Neuronal stem cell (in vitro differentiated cells): ENCODE data around the gene GTPBP4.
A peak's percentile ranks its signal among the peaks of the same experiment; 100 is the strongest.

Experiments used
- DNase-seq: peaks from one replicate; pipeline ENCODE4 v3.0.0-alpha.2; 2013; ENCODE audit warnings: low spot score
- H2AFZ ChIP-seq: one replicate; pipeline ENCODE4 v1.6.1; 2013; ENCODE audit warnings: mild to moderate bottlenecking, low read length, inconsistent platforms
- H2AK5ac ChIP-seq: 2 replicates; pipeline ENCODE4 v1.6.1; 2013; ENCODE audit warnings: low read depth, mild to moderate bottlenecking, inconsistent platforms, low read length, moderate library complexity, mixed read lengths
- H2BK120ac ChIP-seq: 2 replicates; pipeline ENCODE4 v1.6.1; 2013; ENCODE audit warnings: low read depth, mild to moderate bottlenecking, inconsistent platforms, low read length, moderate library complexity, mixed read lengths
- H2BK12ac ChIP-seq: one replicate; pipeline ENCODE4 v1.6.1; 2013; ENCODE audit warnings: low read length, inconsistent platforms
- H2BK15ac ChIP-seq: 2 replicates; pipeline ENCODE4 v1.6.1; 2013; ENCODE audit warnings: mild to moderate bottlenecking, low read length, inconsistent platforms, mixed read lengths
- H2BK5ac ChIP-seq: one replicate; pipeline ENCODE4 v1.6.1; 2013; ENCODE audit warnings: inconsistent platforms, mild to moderate bottlenecking, low read length, moderate library complexity
- H3K14ac ChIP-seq: one replicate; pipeline ENCODE4 v1.6.1; 2013; ENCODE audit warnings: low read length, inconsistent platforms
- H3K18ac ChIP-seq: 2 replicates; pipeline ENCODE4 v1.6.1; 2013; ENCODE audit warnings: low read length, inconsistent platforms
- H3K23ac ChIP-seq: 2 replicates; pipeline ENCODE4 v1.6.1; 2013; ENCODE audit warnings: low read depth, mild to moderate bottlenecking, mixed read lengths, low read length, inconsistent platforms; ENCODE audit not compliant: poor library complexity
- H3K27ac ChIP-seq: replicated peaks from 3 replicates; pipeline ENCODE4 v1.5.1; 2013; ENCODE audit warnings: low read length, inconsistent platforms
- H3K27me3 ChIP-seq, 3 experiments: 2 replicates each; pipeline ENCODE4 v1.6.1; 2013; ENCODE audit warnings: low read length in 3 of 3, mild to moderate bottlenecking in 2 of 3, inconsistent platforms in 1 of 3, low read depth in 1 of 3, mixed read lengths in 1 of 3, moderate library complexity in 1 of 3; ENCODE audit not compliant: control insufficient read depth in 3 of 3, insufficient read depth in 3 of 3
- H3K36me3 ChIP-seq, 2 donors: replicated peaks in 1 of 2; 2 replicates each; pipeline ENCODE4 v1.6.1; 2013; ENCODE audit warnings: low read length in 2 of 2; ENCODE audit not compliant: control insufficient read depth in 2 of 2, insufficient read depth in 2 of 2
- H3K4ac ChIP-seq: 2 replicates; pipeline ENCODE4 v1.6.1; 2013; ENCODE audit warnings: inconsistent platforms, mild to moderate bottlenecking, low read length, moderate library complexity
- H3K4me1 ChIP-seq, 2 donors: 1 replicate in 1 of 2; 2 replicates in 1 of 2; pipeline ENCODE4 v1.6.1; 2013; ENCODE audit warnings: low read length in 2 of 2, low read depth in 1 of 2; ENCODE audit not compliant: control insufficient read depth in 2 of 2, insufficient read depth in 1 of 2
- H3K4me2 ChIP-seq: one replicate; pipeline ENCODE4 v1.6.1; 2013; ENCODE audit warnings: mild to moderate bottlenecking, low read length, inconsistent platforms; ENCODE audit not compliant: insufficient read depth, poor library complexity, severe bottlenecking
- H3K4me3 ChIP-seq, 2 donors: 2 replicates each; pipeline ENCODE4 v1.5.1; 2013; ENCODE audit warnings: low read length in 2 of 2, mild to moderate bottlenecking in 2 of 2, inconsistent platforms in 1 of 2, moderate library complexity in 1 of 2
- H3K79me1 ChIP-seq: one replicate; pipeline ENCODE4 v1.6.1; 2013; ENCODE audit warnings: low read depth, mild to moderate bottlenecking, inconsistent platforms, low read length, moderate library complexity
- H3K9ac ChIP-seq: one replicate; pipeline ENCODE4 v1.6.1; 2013; ENCODE audit warnings: mild to moderate bottlenecking, low read depth, low read length, inconsistent platforms; ENCODE audit not compliant: poor library complexity
- H3K9me3 ChIP-seq, 2 donors: replicated peaks in 1 of 2; 2 replicates each; pipeline versions ENCODE3 to v1.6.1; 2013; ENCODE audit warnings: low read length in 2 of 2, mild to moderate bottlenecking in 2 of 2, inconsistent platforms in 1 of 2, low read depth in 1 of 2, mixed read lengths in 1 of 2, moderate library complexity in 1 of 2; ENCODE audit not compliant: control insufficient read depth in 2 of 2, insufficient read depth in 1 of 2
- H4K8ac ChIP-seq: one replicate; pipeline ENCODE4 v1.6.1; 2013; ENCODE audit warnings: low read depth, mild to moderate bottlenecking, inconsistent platforms, low read length, moderate library complexity
- H4K91ac ChIP-seq: one replicate; pipeline ENCODE4 v1.6.1; 2013; ENCODE audit warnings: low read length, low read depth, mild to moderate bottlenecking, inconsistent platforms; ENCODE audit not compliant: poor library complexity
- WGBS, 2 donors: extraction: QIAGEN DNeasy Blood & Tissue Kit; methylation state at CpG; one replicate each; pipeline ENCODE4 v1.1.7; 2013; ENCODE audit warnings: missing lambda C conversion rate in 2 of 2, mixed read lengths in 1 of 2; ENCODE audit not compliant: insufficient read length in 2 of 2, insufficient replicate concordance in 1 of 2; ENCODE audit errors: extremely low coverage in 2 of 2; 5-methylcytosine and 5-hydroxymethylcytosine counted together

The GTPBP4 gene

DNA sequence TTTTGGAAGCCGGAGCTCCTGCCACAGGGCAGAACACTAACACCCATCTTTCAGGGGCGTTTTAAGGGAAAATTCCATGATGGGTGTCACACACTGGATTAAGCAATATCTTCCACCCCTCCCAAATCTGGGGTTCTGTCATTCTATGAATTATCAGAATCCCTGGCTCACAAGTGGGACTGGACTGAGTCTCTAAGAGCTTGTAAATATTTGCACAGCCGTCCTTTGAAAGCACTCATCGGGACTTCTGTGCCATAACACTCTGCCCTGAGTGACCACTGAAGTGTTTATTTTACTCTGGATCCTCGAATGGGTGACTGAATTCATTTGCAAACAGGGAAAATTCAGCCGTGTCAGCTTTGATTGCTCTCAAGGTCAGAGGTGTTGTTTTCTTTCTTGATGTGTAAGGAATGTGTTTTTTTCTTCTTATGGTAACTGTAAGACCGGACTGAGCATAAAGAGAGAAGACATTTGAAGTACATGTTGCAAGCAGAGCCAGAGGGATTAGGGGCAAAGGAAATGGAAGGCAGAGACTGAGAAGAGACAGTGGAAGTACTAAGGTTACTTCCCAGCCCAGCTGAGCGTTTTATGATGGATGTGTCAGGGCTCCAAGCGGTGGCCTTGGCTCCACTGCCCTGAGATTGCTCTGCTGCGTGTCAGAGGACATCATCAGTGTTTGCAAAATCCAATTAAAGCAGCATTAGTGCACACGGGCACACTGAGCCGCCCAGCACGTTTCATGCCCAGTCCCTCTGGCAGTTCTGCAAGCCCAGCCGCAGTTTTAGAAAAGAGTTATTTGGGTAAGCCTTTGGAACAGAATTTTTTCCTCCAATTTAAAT, 17.7 kb upstream of the GTPBP4 start:
- no peaks in the 10 kb centered on the region for H3K79me1 ChIP-seq
- no peak overlapping the region for H2BK15ac ChIP-seq
- no peak overlapping the region for H3K27ac ChIP-seq
- no peak overlapping the region for H3K14ac ChIP-seq
- peaks cover 2 to 6% of the 10 kb centered on the region in 2 donors for H3K4me1 ChIP-seq
- DNase-seq, result no peak
- no peaks in the 10 kb centered on the region for H3K36me3 ChIP-seq
- H3K4ac ChIP-seq, result no peak overlapping the region
- no peaks in the 10 kb centered on the region for H3K27me3 ChIP-seq
- no CpG with 5 or more reads among the region's 14 CpGs for WGBS, 2 donors
- no peak overlapping the region for H4K91ac ChIP-seq
- no peak overlapping the region for H3K23ac ChIP-seq
- H3K9me3 ChIP-seq, result peaks cover 0 to 8% of the 10 kb centered on the region in 2 donors
- no peak overlapping the region for H3K9ac ChIP-seq
- H2AK5ac ChIP-seq, result no peak overlapping the region
- no peak overlapping the region for H2BK12ac ChIP-seq
- H4K8ac ChIP-seq, result no peak overlapping the region
- H2BK5ac ChIP-seq, result no peak overlapping the region
- no peak overlapping the region for H2BK120ac ChIP-seq
- H3K4me3 ChIP-seq, result no peak overlapping the region
- no peak overlapping the region for H3K18ac ChIP-seq
- peak overlapping the region; percentile 42 for H2AFZ ChIP-seq
- no peak overlapping the region for H3K4me2 ChIP-seq

DNA sequence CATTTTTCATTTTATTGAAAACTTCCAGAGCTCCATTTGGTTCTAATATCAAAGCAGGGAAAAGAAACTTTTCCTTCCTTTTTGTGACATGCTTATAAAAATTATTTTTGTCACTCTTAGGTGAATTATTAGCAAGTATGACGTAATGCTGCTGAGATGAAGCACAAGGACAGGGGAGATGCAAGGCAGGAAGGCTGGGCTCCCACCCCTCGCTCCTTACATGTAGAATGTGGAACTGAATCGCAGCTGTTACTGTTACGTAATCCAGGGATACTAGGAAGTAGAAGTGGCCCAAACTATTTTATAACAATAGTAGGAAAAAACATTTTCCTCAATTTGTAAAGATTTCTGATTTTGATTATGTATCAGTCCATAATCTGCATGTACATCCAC, 17.1 kb upstream of the GTPBP4 start:
- Histone ChIP-seq H2AFZ (no peak overlapping the region), H2AK5ac (no peak overlapping the region), H3K4me2 (no peak overlapping the region), H2BK12ac (no peak overlapping the region), H3K4ac (no peak overlapping the region), H2BK5ac (no peak overlapping the region), H3K18ac (no peak overlapping the region), H3K23ac (no peak overlapping the region), H3K9ac (no peak overlapping the region), H4K8ac (no peak overlapping the region), H3K9me3 (peaks cover 0 to 8% of the 10 kb centered on the region in 2 donors), H4K91ac (no peak overlapping the region), H3K79me1 (no peaks in the 10 kb centered on the region), H3K27me3 (no peaks in the 10 kb centered on the region), H3K27ac (no peak overlapping the region), H2BK15ac (no peak overlapping the region), H2BK120ac (no peak overlapping the region), H3K14ac (no peak overlapping the region), H3K4me1 (peaks cover 2 to 6% of the 10 kb centered on the region in 2 donors), H3K4me3 (no peak overlapping the region), H3K36me3 (no peaks in the 10 kb centered on the region)
- DNase-seq, result no peak
- WGBS, 2 donors, result no CpG with 5 or more reads among the region's 4 CpGs

DNA sequence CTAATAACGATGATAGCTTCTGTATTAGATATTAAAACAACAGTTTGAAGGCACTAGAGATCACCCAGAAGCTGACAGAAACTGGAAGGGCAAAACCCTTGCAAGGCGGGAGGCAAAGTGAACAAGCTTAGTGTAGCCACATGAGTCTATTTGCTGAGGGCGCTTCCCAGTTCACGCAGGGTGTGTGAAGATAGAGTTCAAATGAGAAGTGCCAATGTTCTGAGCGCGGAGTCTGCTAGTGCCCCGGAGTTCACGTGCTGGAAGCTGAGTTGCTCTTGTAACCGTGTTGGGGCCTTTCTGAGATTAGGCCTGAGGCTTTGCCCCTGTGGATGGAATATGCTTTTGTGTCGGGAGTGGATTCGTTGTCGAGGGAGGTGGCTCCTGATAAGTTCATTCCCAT, 16.6 kb upstream of the GTPBP4 start:
- no peaks in the 10 kb centered on the region for H3K27me3 ChIP-seq
- no peaks in the 10 kb centered on the region for H3K79me1 ChIP-seq
- DNase-seq, result no peak
- H2BK15ac ChIP-seq, result no peak overlapping the region
- H3K4me3 ChIP-seq, result no peak overlapping the region
- no peak overlapping the region for H3K9ac ChIP-seq
- H4K91ac ChIP-seq, result no peak overlapping the region
- H3K36me3 ChIP-seq, result no peaks in the 10 kb centered on the region
- no CpG with 5 or more reads among the region's 12 CpGs for WGBS, 2 donors
- no peak overlapping the region for H2AK5ac ChIP-seq
- H3K4me2 ChIP-seq, result no peak overlapping the region
- no peak overlapping the region for H3K27ac ChIP-seq
- H3K23ac ChIP-seq, result no peak overlapping the region
- no peak overlapping the region for H2BK5ac ChIP-seq
- H3K9me3 ChIP-seq, result peaks cover 0 to 11% of the 10 kb centered on the region in 2 donors
- no peak overlapping the region for H2AFZ ChIP-seq
- no peak overlapping the region for H3K4ac ChIP-seq
- no peak overlapping the region for H3K18ac ChIP-seq
- peaks cover 2 to 6% of the 10 kb centered on the region in 2 donors for H3K4me1 ChIP-seq
- no peak overlapping the region for H2BK12ac ChIP-seq
- H2BK120ac ChIP-seq, result no peak overlapping the region
- no peak overlapping the region for H4K8ac ChIP-seq
- H3K14ac ChIP-seq, result no peak overlapping the region

DNA sequence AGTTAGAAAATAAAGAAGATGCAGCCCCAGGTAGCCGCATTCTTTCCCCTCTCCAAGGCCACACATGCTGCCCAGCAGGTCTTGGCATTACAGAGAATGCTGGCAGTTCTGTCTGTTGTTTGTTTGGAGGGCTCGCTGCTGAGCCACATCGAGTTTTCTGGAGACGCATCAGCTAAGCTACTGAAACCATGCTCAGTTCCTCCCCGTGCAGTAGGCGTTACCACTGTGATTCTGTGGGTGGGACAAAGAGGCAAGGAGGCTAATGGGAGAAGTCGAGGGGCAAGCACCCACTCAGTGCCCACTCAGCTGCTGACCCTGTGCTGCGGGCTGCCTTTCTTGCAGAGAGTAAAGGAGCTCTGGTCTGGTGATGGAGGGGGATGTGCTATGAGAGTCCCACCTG, 15.5 kb upstream of the GTPBP4 start:
- H3K18ac ChIP-seq, result no peak overlapping the region
- H3K4me2 ChIP-seq, result no peak overlapping the region
- no peak overlapping the region for H3K23ac ChIP-seq
- no CpG with 5 or more reads among the region's 8 CpGs for WGBS, 2 donors
- H2AFZ ChIP-seq, result no peak overlapping the region
- DNase-seq, result no peak
- H2BK15ac ChIP-seq, result no peak overlapping the region
- H3K36me3 ChIP-seq, result no peaks in the 10 kb centered on the region
- H3K9me3 ChIP-seq, result peaks cover 0 to 3% of the 10 kb centered on the region in 2 donors
- H3K4me3 ChIP-seq, result no peak overlapping the region
- H3K4ac ChIP-seq, result no peak overlapping the region
- no peak overlapping the region for H2BK5ac ChIP-seq
- no peak overlapping the region for H2BK12ac ChIP-seq
- H3K14ac ChIP-seq, result no peak overlapping the region
- no peak overlapping the region for H3K27ac ChIP-seq
- H2BK120ac ChIP-seq, result no peak overlapping the region
- no peak overlapping the region for H4K91ac ChIP-seq
- H3K79me1 ChIP-seq, result no peaks in the 10 kb centered on the region
- no peaks in the 10 kb centered on the region for H3K27me3 ChIP-seq
- peaks cover 2 to 6% of the 10 kb centered on the region in 2 donors for H3K4me1 ChIP-seq
- no peak overlapping the region for H2AK5ac ChIP-seq
- no peak overlapping the region for H4K8ac ChIP-seq
- H3K9ac ChIP-seq, result no peak overlapping the region
